GM18505 (cell line): ENCODE results near the gene CELF2.
"Not testable (repeated sequence)": the region's sequence is repeated elsewhere in the genome, so short reads cannot be mapped to it uniquely, and the experiment has no call there.

Experiments used
- ATAC-seq: cut with Tn5 transposase; IDR thresholded peaks from one replicate; pipeline ENCODE4 v1.9.1; 2021; ENCODE audit not compliant: unreplicated experiment
- POLR2A ChIP-seq: IDR thresholded peaks from 4 replicates; pipeline ENCODE4 v1.6.1; 2011; ENCODE audit warnings: borderline replicate concordance; ENCODE audit not compliant: insufficient read depth, insufficient read length; ENCODE audit errors: extremely low read depth

The CELF2 gene

GRCh38 chr10:11337516-11337915 lies 319.8 kb downstream of the CELF2 start:
- no peak for ATAC-seq
- TF ChIP-seq POLR2A = no peak

GRCh38 chr10:11338160-11338844 lies 320.6 kb downstream of the CELF2 start:
- no peak for ATAC-seq
- no peak for TF ChIP-seq POLR2A

GRCh38 chr10:11339013-11339412 lies 321.3 kb downstream of the CELF2 start:
- TF ChIP-seq POLR2A = no peak
- ATAC-seq = no peak

- TF ChIP-seq POLR2A = no peak
- ATAC-seq = no peak
Measured at GRCh38 chr10:11339660-11340059, 322.0 kb downstream of the CELF2 start.

GRCh38 chr10:11341283-11341960 lies 323.8 kb downstream of the CELF2 start:
- TF ChIP-seq POLR2A = no peak
- ATAC-seq = no peak

- TF ChIP-seq POLR2A = no peak
- ATAC-seq = no peak
Measured at GRCh38 chr10:11344081-11344480, 326.4 kb downstream of the CELF2 start.

GRCh38 chr10:11344550-11344949 lies 326.9 kb downstream of the CELF2 start:
- no peak for TF ChIP-seq POLR2A
- ATAC-seq = no peak

- peak; percentile 74 for ATAC-seq
- no peak for TF ChIP-seq POLR2A
Measured at GRCh38 chr10:11345224-11346054, 327.8 kb downstream of the CELF2 start.

- not testable (repeated sequence) for ATAC-seq
Measured at GRCh38 chr10:11347580-11347979, 329.9 kb downstream of the CELF2 start.

GRCh38 chr10:11351801-11352200 lies 334.1 kb downstream of the CELF2 start:
- ATAC-seq = no peak
- TF ChIP-seq POLR2A = no peak

- TF ChIP-seq POLR2A = no peak
- no peak for ATAC-seq
Measured at GRCh38 chr10:11353006-11353896, 335.6 kb downstream of the CELF2 start.

- no peak for ATAC-seq
- TF ChIP-seq POLR2A = no peak
Measured at GRCh38 chr10:11354823-11355222, 337.2 kb downstream of the CELF2 start.

- no peak for ATAC-seq
- no peak for TF ChIP-seq POLR2A
Measured at GRCh38 chr10:11355592-11355991, 337.9 kb downstream of the CELF2 start.
